Keratinocyte (primary cell): ENCODE data around the gene GLG1. TPM values are rescaled to one million over a fixed set of nuclear protein-coding genes. Genes with fewer than 3 reads are reported as not detected.
"Not testable (repeated sequence)": the region's sequence is repeated elsewhere in the genome, so short reads cannot be mapped to it uniquely, and the experiment has no call there.

Source experiments
- DNase-seq: peaks from one replicate; pipeline ENCODE4 v3.0.0-alpha.2; 2011; ENCODE audit warnings: low read depth, missing footprints, low spot score
- FAIRE-seq: peaks from 2 replicates; lab custom pipeline; 2011; peaks lifted over from hg19 to GRCh38; lab: Jason Lieb, UNC
- H2AFZ ChIP-seq: 2 replicates; pipeline ENCODE4 v1.6.0; 2012; ENCODE audit warnings: low read length, control low read depth, inconsistent platforms; ENCODE audit not compliant: control insufficient read depth
- H3K27ac ChIP-seq: 2 replicates; pipeline ENCODE4 v1.5.1; 2011; ENCODE audit warnings: low read length; ENCODE audit not compliant: control insufficient read depth, insufficient read depth
- H3K27me3 ChIP-seq: 3 replicates; pipeline ENCODE4 v1.6.0; 2011; ENCODE audit warnings: low read length; ENCODE audit not compliant: control insufficient read depth, insufficient read depth; ENCODE audit errors: extremely low read depth
- H3K36me3 ChIP-seq, 2 experiments: 2 replicates in 1 of 2; 3 replicates in 1 of 2; pipeline ENCODE4 v1.5.1; 2011; ENCODE audit warnings: low read length in 2 of 2, mild to moderate bottlenecking in 1 of 2; ENCODE audit not compliant: control insufficient read depth in 2 of 2, insufficient read depth in 2 of 2; ENCODE audit errors: extremely low read depth in 1 of 2
- H3K4me1 ChIP-seq: 3 replicates; pipeline ENCODE4 v1.5.1; 2011; ENCODE audit warnings: low read length; ENCODE audit not compliant: control insufficient read depth, insufficient read depth; ENCODE audit errors: extremely low read depth
- H3K4me2 ChIP-seq: 3 replicates; pipeline ENCODE4 v1.6.0; 2011; ENCODE audit warnings: low read depth, low read length; ENCODE audit not compliant: control insufficient read depth, insufficient read depth; ENCODE audit errors: extremely low read depth
- H3K4me3 ChIP-seq, 3 experiments: fragments of 200-600 bp in 1 of 3; sonication (generic) in 1 of 3; 2 replicates in 2 of 3; 3 replicates in 1 of 3; pipeline ENCODE4 v1.5.1; 2011 to 2016; ENCODE audit warnings: low read length in 3 of 3, mild to moderate bottlenecking in 3 of 3, control low read depth in 2 of 3, inconsistent platforms in 1 of 3, low read depth in 1 of 3, mixed read lengths in 1 of 3, mixed run types in 1 of 3, moderate library complexity in 1 of 3; ENCODE audit not compliant: control insufficient read depth in 2 of 3, insufficient read depth in 2 of 3; ENCODE audit errors: extremely low read depth in 1 of 3
- H3K79me2 ChIP-seq: 2 replicates; pipeline ENCODE4 v1.6.0; 2012; ENCODE audit warnings: low read length; ENCODE audit not compliant: control insufficient read depth, insufficient read depth
- H3K9ac ChIP-seq: 3 replicates; pipeline ENCODE4 v1.6.0; 2011; ENCODE audit warnings: low read length; ENCODE audit not compliant: control insufficient read depth, insufficient read depth; ENCODE audit errors: extremely low read depth
- H3K9me1 ChIP-seq: 3 replicates; pipeline ENCODE4 v1.6.0; 2011; ENCODE audit warnings: low read length; ENCODE audit not compliant: control insufficient read depth, insufficient read depth; ENCODE audit errors: extremely low read depth
- H3K9me3 ChIP-seq: 2 replicates; pipeline ENCODE4 v1.5.1; 2012; ENCODE audit warnings: low read depth, low read length; ENCODE audit not compliant: control insufficient read depth
- H4K20me1 ChIP-seq: 3 replicates; pipeline ENCODE4 v1.6.0; 2011; ENCODE audit warnings: low read length; ENCODE audit not compliant: control insufficient read depth, insufficient read depth; ENCODE audit errors: extremely low read depth
- EZH2 ChIP-seq: IDR thresholded peaks from one replicate; pipeline ENCODE4 v1.6.1; 2012; ENCODE audit warnings: inconsistent platforms, mild to moderate bottlenecking, low read length, moderate library complexity
- dilution Hi-C: fragments of 300-500 bp; cut with MboI; formaldehyde crosslinking; loops from one replicate; pipeline ENCODE4 v1.7.0; 2020; ENCODE audit warnings: low sequenced_read_pairs; ENCODE audit not compliant: extremely low pct_ligation_motif_present
- polyA plus RNA-seq, 5 experiments: library from polyadenylated mRNA; depleted of rRNA in 3 of 5; stranded (reverse) in 3 of 5; stranded (forward) in 1 of 5; unstranded in 1 of 5; fragments of >200 nt; gene quantifications; 1 replicate in 1 of 5; 2 replicates in 3 of 5; 3 replicates in 1 of 5; pipeline versions ENCODE4 v1.2.1 to v1.2.3, GENCODE V29; 2011 to 2012; ENCODE audit warnings: missing spikeins in 2 of 5, low read depth in 1 of 5, low replicate concordance in 1 of 5
- TF ChIP-seq, protein P1 (sequence below), 3 experiments: IDR thresholded peaks in 1 of 3; conservative IDR thresholded peaks in 1 of 3; optimal IDR thresholded peaks in 1 of 3; 2 replicates in 2 of 3; 3 replicates in 1 of 3; pipeline versions ENCODE3 to v1.5.1; 2011; ENCODE audit warnings: low read length in 3 of 3, mild to moderate bottlenecking in 3 of 3, moderate library complexity in 2 of 3, control low read depth in 1 of 3, inconsistent platforms in 1 of 3; ENCODE audit not compliant: insufficient read depth in 2 of 3; ENCODE audit errors: extremely low read depth in 1 of 3

GLG1 gene
- polyA plus RNA-seq, 1 donor (not counting 4 experiments of a cell fraction or from before 2014, with no cell fraction given): 63.6 TPM

DNA sequence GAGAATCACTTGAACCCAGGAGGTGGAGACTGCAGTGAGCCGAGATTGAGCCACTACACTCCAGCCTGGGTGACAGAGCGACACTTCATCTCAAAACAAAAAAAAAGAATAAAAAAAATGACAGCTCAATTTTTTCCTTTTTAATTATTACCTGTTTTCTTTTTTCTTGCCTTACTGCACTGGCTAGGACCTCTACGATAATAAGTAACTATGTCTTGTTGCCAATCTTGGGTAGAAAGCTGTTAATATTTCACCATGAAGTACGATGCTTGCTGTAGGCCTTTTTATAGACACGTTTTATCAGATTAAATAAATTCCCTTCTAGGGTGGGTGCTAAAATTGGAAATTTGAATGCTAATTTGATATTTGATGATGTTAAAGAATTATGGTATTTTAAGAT lies 82.8 kb downstream of the GLG1 start:
- Histone ChIP-seq H3K79me2 (no peaks in the 10 kb centered on the region), H3K36me3 (no peaks in the 10 kb centered on the region), H4K20me1 (no peaks in the 10 kb centered on the region), H3K4me1 (no peaks in the 10 kb centered on the region), H3K9ac (no peak overlapping the region), H3K27ac (no peak overlapping the region), H2AFZ (no peak overlapping the region), H3K4me3 (no peak overlapping the region), H3K27me3 (no peaks in the 10 kb centered on the region), H3K9me1 (no peaks in the 10 kb centered on the region), H3K4me2 (no peak overlapping the region), H3K9me3 (no peaks in the 10 kb centered on the region)
- TF ChIP-seq EZH2: no peak
- TF ChIP-seq, protein P1, sequence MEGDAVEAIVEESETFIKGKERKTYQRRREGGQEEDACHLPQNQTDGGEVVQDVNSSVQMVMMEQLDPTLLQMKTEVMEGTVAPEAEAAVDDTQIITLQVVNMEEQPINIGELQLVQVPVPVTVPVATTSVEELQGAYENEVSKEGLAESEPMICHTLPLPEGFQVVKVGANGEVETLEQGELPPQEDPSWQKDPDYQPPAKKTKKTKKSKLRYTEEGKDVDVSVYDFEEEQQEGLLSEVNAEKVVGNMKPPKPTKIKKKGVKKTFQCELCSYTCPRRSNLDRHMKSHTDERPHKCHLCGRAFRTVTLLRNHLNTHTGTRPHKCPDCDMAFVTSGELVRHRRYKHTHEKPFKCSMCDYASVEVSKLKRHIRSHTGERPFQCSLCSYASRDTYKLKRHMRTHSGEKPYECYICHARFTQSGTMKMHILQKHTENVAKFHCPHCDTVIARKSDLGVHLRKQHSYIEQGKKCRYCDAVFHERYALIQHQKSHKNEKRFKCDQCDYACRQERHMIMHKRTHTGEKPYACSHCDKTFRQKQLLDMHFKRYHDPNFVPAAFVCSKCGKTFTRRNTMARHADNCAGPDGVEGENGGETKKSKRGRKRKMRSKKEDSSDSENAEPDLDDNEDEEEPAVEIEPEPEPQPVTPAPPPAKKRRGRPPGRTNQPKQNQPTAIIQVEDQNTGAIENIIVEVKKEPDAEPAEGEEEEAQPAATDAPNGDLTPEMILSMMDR (optimal IDR thresholded peaks at IDR 0.05 in 1 of 3, IDR thresholded peaks at IDR 0.05 in 1 of 3, conservative IDR thresholded peaks at IDR 0.05 in 1 of 3; ENCODE audit: extremely low read depth in 1 of 3, insufficient read depth in 2 of 3, low read length in 3 of 3): no peak
- no peak for DNase-seq
- dilution Hi-C loops: no loop called here
- FAIRE-seq: no peak

DNA sequence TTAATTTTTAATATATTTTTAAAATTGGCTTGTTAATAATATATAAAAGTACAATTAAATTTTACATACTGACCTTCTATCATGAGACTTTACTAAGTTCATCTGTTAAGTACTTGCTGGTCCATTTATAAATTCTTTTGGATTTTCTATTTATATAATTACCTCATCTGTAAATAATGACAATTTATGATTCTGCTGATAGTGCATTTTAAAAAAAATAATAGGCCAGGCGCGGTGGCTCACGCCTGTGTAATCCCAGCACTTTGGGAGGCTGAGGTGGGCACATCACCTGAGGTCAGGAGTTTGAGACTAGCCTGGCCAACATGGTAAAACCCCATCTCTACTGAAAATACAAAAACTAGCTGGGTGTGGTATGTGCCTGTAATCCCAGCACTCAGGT lies 83.2 kb downstream of the GLG1 start:
- dilution Hi-C loops: not testable (repeated sequence)

DNA sequence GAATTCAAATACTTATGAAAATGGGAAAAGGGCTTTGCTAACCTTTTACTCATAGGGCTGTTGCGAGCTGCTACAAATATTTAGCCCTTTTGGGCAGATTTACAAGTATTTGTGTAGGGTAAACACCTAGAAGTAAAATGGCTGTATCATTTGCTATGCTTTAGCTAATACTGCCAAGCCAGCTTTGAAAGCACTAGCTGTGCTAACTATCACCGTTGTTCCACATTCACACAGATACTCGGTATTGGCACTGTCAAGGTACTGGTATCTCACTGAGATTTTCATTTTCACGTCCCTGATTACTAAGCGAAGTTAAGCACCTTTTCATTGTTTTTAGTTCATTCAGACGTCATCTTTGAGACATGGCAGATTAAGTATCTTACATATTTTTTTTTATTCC lies 84.8 kb downstream of the GLG1 start:
- TF ChIP-seq EZH2: no peak
- TF ChIP-seq, protein P1 (optimal IDR thresholded peaks at IDR 0.05 in 1 of 3, IDR thresholded peaks at IDR 0.05 in 1 of 3, conservative IDR thresholded peaks at IDR 0.05 in 1 of 3; ENCODE audit: extremely low read depth in 1 of 3, insufficient read depth in 2 of 3, low read length in 3 of 3): no peak
- no peak for FAIRE-seq
- H3K9me1 ChIP-seq: no peaks in the 10 kb centered on the region

More for the DNA sequence above, 83.2 kb downstream of the GLG1 start:
- not testable (repeated sequence) for H3K9me3 ChIP-seq, H4K20me1 ChIP-seq, H3K79me2 ChIP-seq, FAIRE-seq, H3K27me3 ChIP-seq, H3K4me1 ChIP-seq, DNase-seq, H2AFZ ChIP-seq, H3K4me3 ChIP-seq, H3K36me3 ChIP-seq, H3K4me2 ChIP-seq, H3K9me1 ChIP-seq, H3K27ac ChIP-seq, H3K9ac ChIP-seq

More for the DNA sequence above, 84.8 kb downstream of the GLG1 start:
- Histone ChIP-seq H3K27ac (no peak overlapping the region), H3K4me3 (no peak overlapping the region), H3K4me2 (no peak overlapping the region), H3K9ac (no peak overlapping the region), H3K27me3 (no peaks in the 10 kb centered on the region), H2AFZ (no peak overlapping the region), H4K20me1 (no peaks in the 10 kb centered on the region), H3K79me2 (peaks cover 6% of the 10 kb centered on the region), H3K36me3 (no peaks in the 10 kb centered on the region), H3K9me3 (no peaks in the 10 kb centered on the region), H3K4me1 (no peaks in the 10 kb centered on the region)
- dilution Hi-C loops: no loop called here
- DNase-seq: no peak
